GF-D8 (cell line): ENCODE data around the gene OXSM.
A peak's percentile ranks its signal among the peaks of the same experiment; 100 is the strongest.

Experiments used
- DNase-seq: peaks from one replicate; lab custom pipeline; 2025; lab: John Stamatoyannopoulos, UW

The OXSM gene

GRCh38 chr3:25789596-25790556 is at the start of gene OXSM:
Gene OXSM, plus strand, starts transcription at chr3:25790090. Its CDS starts 931 bp downstream, at chr3:25791021.
- peak; percentile 77 for DNase-seq

DNA sequence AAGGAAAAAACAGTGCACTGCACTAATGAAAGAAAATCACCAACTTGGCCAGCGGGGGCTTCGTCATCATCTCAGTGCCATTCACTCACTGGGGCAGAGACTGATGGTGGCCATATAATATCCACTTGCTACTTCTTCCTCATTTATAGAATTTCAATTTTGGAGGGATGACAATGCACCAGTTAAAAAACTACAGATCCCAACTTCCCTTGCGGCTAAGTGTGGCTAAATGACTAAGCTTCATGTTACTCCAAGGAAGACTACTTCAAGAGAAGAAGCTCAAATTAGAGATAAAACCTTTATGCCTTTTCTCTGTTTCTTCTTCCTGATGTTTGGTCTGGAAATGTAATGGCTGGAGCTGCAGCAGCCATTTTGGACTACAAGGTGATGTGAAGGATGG is 45.4 kb upstream of the OXSM start:
- no peak for DNase-seq

DNA sequence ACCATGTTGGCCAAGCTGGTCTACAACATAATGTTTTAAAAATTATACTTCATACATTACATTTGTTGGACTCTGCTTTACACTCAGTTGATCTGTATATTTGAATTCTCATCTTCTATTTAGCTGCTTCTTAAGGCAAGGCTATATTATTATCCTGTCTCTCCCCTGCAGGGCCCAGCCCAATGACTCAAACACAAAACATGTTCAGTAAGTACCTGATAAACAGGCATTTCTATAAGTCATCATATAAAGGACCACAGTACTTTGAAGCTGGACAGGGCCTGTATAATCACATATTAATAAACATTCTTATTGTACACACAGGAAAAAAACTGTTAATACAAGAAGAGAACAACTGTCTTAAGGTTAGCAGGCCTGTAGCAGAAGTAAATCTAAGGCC is 42.9 kb upstream of the OXSM start:
- DNase-seq, result no peak

DNA sequence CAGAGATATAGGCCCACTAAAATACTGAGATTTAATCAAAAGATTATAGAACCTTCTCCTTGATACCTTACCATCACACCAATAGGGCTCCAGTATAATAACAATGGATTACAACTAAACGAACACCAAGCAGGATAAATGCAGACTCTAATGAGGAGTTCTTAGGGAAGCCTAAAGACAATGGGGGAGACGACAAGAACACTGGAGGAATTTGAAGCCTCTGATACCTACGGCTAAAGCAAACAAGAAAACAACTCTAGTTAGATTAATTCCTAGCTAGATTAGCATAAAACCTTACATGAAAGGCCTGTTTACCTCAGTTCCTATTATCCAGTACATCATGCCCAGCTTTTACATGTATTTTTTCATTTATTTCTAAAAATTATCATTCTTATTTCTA is 41.7 kb upstream of the OXSM start:
- no peak for DNase-seq

GRCh38 chr3:25749031-25749581 is 40.8 kb upstream of the OXSM start:
- no peak for DNase-seq

GRCh38 chr3:25751048-25751447 is 38.8 kb upstream of the OXSM start:
- DNase-seq, result no peak

DNA sequence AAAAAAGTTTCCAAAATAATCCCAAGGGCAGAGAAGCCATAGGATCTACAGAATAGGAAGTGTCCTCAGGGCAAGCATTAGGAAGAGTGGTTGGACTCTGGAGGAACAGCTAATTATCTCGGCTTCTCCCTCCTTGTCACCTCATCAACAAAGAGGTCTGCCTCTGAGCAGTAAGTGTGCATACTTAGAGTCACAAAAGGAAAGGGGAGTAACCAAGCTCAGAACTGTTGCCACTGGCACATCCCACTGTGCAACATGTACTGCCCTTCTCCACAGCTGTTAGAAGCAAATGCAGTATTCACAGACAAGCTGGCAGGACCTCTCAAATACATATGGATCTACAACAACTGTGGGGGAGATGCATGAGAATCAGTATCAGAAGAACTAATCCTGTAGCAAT is 38.2 kb upstream of the OXSM start:
- no peak for DNase-seq

- no peak for DNase-seq
These were observed 21.0 kb upstream of the OXSM start for GRCh38 chr3:25768851-25769250.

- no peak for DNase-seq
These were observed 14.0 kb upstream of the OXSM start for GRCh38 chr3:25775936-25776335.

GRCh38 chr3:25780618-25781017 is 9.3 kb upstream of the OXSM start:
- DNase-seq, result no peak

GRCh38 chr3:25781145-25781757 is 8.6 kb upstream of the OXSM start:
- no peak for DNase-seq

GRCh38 chr3:25781758-25782594 is 7.9 kb upstream of the OXSM start:
- DNase-seq, result no peak

GRCh38 chr3:25782636-25782937 is 7.3 kb upstream of the OXSM start:
- DNase-seq, result no peak

- peak; percentile 76 for DNase-seq
These were observed 6.8 kb upstream of the OXSM start, which contains the start of gene NGLY1 for GRCh38 chr3:25782938-25783660. Gene NGLY1, minus strand, starts transcription at chr3:25783443. Its CDS starts 53 bp downstream, at chr3:25783390.

- DNase-seq, result peak; percentile 71
These were observed 6.0 kb upstream of the OXSM start for GRCh38 chr3:25783661-25784512.

GRCh38 chr3:25784971-25785370 is 4.9 kb upstream of the OXSM start:
- DNase-seq, result no peak

DNA sequence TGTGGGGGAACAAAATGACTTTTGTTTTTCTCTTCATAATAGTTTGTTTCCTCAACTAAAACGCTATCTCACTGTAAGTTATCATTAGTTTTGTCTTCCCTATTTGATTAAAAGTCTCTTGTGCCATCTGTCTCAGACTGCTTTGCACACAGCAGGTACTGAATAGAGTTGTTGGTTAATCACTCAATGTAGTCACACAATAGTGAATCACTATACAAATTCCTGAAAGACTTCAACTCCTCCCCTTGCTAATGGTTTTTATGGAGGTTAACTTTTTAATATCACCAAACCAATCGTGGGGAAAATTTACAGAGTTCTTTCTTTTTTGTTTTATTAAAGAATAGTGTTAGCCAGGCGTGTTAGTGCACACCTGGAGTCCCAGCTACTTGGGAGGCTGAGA is 4.1 kb upstream of the OXSM start:
- DNase-seq, result no peak

DNA sequence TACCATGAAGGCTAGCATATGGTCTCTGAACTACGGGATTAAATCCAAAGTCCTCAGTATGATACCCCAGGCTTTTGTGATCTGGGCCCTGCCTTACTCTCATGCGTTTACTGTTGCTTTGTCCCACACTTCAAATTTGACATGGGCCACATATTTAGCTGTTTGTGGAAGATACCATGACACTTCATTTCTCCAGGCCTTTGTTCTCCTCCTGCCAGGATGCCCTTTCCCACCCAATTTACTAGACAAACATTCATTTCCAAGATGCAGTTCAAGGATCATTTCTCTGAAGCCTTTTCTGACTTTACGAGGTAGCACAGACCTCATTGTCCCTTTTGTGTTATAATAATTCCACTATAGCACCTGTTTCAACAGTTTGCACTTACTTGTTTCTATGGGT is 2.2 kb upstream of the OXSM start:
- DNase-seq, result no peak

GRCh38 chr3:25789209-25789595 is 688 bp upstream of the OXSM start:
- no peak for DNase-seq

- DNase-seq, result no peak
These were observed 11.9 kb downstream of the OXSM start for GRCh38 chr3:25801786-25802185.

GRCh38 chr3:25803833-25804232 is 13.9 kb downstream of the OXSM start:
- no peak for DNase-seq
